ENCODE data around the gene TMEM150C.

GRCh38 chr4:82513382-82513781, 48.4 kb downstream of the TMEM150C start:
- TF ChIP-seq CTCF (IDR thresholded peaks at IDR 0.05; ENCODE audit: low read depth, low read length) (no peak), POLR2A (IDR thresholded peaks at IDR 0.05; ENCODE audit: extremely low read depth, insufficient read length) (no peak), MAX (IDR thresholded peaks at IDR 0.05; ENCODE audit: low read depth, low read length) (no peak), MYC (IDR thresholded peaks at IDR 0.05; ENCODE audit: low read depth, low read length) (no peak)

Data from NB4 (cell line).